Subcutaneous adipose tissue (tissue), 4 donors: Measurements from ENCODE around the gene PUSL1. TPM values are rescaled to one million over a fixed set of nuclear protein-coding genes. Genes with fewer than 3 reads are reported as not detected.

Experiments used
- CTCF ChIP-seq: fragments of 450-650 bp; IDR thresholded peaks from one replicate; pipeline ENCODE4 v1.5.1; 2016; ENCODE audit warnings: low read depth, mild to moderate bottlenecking, control low read depth, antibody characterized with exemption, moderate library complexity
- total RNA-seq, 4 donors: library from RNA; depleted of rRNA; stranded (reverse); fragments of >200 nt; gene quantifications; one replicate each; pipeline ENCODE4 v1.1.0, GENCODE V29; 2016

Gene PUSL1
- total RNA-seq, 4 donors from 2014 or later: 7.2 to 12.9 (median 10.9) TPM

- no peak for TF ChIP-seq CTCF
Measured at GRCh38 chr1:1341549-1342021, 33.2 kb downstream of the PUSL1 start.

DNA sequence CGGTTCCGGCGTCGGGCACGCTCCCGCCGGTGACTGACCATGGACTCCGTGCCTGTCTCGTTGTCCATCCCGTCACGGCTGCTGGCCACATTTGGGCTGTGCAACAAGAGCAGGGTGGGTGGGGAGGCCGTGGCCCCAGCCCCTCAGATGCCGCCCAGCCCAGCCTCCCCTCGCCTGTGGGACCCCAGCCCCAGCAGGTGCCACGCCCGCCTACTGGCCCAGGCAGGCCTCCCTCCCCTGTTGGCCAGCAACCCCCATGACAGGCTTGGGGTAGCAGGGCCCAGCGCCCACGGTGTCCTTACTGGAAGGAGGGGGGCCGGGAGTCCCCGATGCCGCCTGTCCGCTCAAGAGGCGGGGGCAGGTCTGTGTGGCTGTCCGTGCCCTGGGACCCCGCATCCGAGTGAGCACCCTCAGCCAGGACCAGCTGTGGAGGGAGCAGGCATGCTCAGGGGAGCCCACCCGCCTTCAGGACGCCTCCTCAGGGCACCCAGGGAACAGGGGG lies 33.7 kb downstream of the PUSL1 start:
- TF ChIP-seq CTCF: no peak

GRCh38 chr1:1342584-1343115 lies 34.3 kb downstream of the PUSL1 start:
- no peak for TF ChIP-seq CTCF

DNA sequence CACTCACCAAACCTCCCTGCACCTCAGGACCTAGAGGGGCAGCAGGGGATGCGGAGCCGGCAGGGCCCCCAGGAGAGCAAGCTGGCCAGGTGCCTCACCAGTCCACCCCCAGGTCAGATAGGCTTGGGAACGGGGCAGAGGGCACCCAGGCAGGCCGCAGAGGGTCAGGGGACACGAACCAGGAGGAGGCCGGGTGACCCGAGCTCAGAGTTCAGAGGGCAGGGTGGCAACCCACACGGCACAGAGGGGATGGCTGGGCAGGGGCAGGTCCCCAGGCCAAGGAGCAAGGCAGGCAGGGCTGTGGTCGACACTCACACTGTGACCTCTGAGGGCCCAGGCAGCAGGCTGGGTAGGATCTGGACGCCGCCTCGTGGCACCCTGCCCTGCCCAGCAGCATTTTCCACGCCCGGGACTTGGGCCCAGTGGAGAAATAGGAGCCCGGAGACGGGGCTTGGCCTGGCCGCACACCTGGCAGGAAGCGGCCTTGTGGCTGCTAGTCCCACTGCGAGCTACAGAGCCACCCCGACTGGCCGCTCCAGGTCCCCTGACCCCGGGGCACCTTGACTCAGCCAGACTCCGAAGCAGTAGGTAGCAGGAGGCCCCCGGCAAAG lies 35.5 kb downstream of the PUSL1 start:
- TF ChIP-seq CTCF: no peak

DNA sequence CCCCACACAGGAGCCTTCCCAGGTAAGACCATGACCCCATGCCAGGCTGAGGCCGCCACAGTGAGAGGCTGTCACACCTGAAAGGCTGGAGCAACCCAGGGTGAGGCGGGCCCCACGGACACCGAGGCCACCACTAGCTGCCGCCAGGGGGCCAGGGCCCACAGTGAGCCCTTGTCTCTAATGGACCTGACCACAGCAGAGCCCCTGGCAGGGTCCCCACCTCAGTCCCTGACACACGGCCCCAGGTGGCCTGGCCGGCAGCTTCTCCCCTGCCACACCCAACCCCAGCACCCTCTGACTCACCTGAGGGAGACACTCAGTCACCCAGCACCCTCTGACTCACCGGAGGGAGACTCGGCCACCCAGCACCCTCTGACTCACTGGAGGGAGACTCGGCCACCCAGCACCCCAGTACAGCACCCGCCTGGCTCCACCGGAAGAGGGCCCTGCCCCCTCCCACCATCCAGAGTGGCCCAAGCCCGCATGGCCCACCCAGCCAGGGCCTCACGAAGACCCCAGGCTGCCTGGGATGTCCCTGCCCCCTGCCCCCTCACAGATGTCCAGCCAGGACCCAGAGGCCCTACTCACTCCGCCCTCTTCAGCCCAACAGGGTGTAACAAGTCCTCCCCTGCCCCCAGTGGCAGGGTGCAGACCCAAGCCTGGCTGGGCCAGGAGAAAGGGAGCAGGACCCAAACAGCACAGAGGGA lies 36.4 kb downstream of the PUSL1 start:
- TF ChIP-seq CTCF: no peak

- TF ChIP-seq CTCF: no peak
Measured at GRCh38 chr1:1345384-1345783, 37.0 kb downstream of the PUSL1 start.

DNA sequence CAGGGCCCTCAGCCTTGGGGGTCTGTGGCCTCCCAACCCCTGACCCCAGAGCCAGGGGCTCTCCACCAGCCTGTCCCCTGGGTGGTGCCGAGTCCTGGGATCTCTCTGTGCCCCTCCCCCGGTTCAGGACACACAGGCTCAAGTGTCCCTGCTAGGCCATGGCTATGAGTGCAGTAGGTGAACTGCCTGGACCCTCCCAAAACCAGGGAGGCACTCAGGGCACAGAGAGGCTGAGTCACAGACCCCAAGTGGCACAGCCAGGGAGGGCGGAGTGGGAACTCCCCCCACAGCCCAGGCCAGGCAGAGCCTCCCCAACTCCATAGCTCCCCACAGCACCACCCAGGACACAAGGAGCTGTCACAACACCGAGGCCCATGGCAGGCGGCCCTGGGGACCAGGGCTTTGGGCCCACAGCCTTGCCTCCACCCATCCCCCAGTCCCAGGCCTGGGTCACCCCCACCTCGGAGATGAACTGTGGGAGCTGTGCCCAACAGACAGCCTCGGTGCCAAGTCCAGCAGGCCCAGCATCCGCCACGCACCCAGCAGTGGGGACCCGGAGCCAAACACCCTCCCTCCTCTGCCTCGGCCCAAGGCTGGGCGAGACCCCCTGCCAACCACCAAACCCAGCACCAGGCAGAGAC lies 37.6 kb downstream of the PUSL1 start:
- TF ChIP-seq CTCF: no peak
